Measurements from ENCODE around the gene MAP1S.

- TF ChIP-seq CTCF (IDR thresholded peaks at IDR 0.05; ENCODE audit: insufficient read depth, low read length) (no peak), REST (IDR thresholded peaks at IDR 0.05; ENCODE audit: insufficient replicate concordance, low read depth) (peak; percentile 32), POLR2AphosphoS5 (IDR thresholded peaks at IDR 0.05; ENCODE audit: low read depth) (peak; percentile 50; the same call in 1 of the 2 replicates), SPI1 (IDR thresholded peaks at IDR 0.05; ENCODE audit: borderline replicate concordance, low read depth) (no peak), GABPA (IDR thresholded peaks at IDR 0.05; ENCODE audit: low read depth) (no peak)
Observed at GRCh38 chr19:17718947-17719711, at the start of gene MAP1S.

Measured in HL-60 (cell line).